ENCODE measurements around the gene TBC1D22B. TPM values are rescaled to one million over a fixed set of nuclear protein-coding genes. Genes with fewer than 3 reads are reported as not detected.
"Not testable (repeated sequence)": the region's sequence is repeated elsewhere in the genome, so short reads cannot be mapped to it uniquely, and the experiment has no call there.

Gene TBC1D22B
- total RNA-seq, 1 donor from 2014 or later: 9.7 TPM

DNA sequence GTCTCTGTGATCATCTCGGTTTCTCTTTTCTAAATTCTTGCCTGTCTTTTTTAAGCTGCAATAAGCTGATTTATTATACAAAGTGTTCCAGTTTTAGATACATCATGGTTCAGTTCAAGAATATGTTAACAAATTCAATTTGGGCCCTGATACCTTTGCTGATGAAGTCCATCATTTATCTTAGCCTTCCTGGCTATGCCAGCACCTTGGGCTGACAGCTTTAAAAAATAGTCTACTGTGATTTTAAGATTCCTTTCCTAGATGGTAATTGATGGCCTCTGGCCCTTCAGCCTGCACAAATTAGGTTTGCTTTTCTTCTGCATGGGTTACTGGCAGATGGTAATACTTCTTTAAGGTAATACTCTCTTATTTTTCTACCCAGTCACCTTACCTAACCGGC lies 7.4 kb downstream of the TBC1D22B start:
- DNase-seq (ENCODE audit: low read depth in 2 of 2): no peak

DNA sequence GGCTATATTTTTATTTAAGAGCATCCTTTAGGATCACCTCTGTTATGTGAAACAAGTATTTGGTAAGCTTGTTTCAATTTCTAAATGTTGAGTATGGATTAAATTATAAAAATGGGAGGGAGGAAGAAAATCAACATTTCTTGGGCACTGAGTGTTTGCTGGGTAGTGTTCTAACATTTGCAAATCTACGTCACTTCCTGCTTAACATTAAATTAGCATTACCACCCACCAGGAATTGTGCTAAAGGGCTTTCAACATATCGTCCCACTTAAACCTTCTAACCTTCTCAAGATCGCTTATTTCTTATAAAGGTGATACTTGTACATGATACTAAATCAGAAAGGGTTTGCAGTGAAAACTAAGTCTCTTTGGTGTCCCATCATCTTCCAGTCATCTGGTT lies 8.3 kb downstream of the TBC1D22B start:
- DNase-seq (ENCODE audit: low read depth in 2 of 2): no peak

DNA sequence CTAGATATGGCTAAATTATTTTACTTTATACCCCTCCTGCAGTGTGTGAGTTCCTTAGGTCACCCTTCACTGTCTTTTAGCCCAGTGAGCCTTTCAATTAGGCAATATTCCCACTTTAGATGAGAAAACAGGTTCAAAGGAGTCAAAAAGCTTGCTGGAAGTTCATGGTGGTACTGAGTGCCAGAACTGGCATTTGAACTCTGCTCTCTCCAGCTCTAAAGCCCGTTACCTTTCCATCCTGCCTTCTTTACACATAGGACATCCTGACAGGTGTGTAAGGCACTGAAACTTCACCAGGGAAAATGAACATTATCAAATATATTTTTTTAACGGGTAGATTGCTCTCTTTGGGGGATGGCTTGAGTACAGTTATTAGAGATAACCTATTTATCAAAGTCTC lies 11.5 kb downstream of the TBC1D22B start:
- DNase-seq (ENCODE audit: low read depth in 2 of 2): no peak

DNA sequence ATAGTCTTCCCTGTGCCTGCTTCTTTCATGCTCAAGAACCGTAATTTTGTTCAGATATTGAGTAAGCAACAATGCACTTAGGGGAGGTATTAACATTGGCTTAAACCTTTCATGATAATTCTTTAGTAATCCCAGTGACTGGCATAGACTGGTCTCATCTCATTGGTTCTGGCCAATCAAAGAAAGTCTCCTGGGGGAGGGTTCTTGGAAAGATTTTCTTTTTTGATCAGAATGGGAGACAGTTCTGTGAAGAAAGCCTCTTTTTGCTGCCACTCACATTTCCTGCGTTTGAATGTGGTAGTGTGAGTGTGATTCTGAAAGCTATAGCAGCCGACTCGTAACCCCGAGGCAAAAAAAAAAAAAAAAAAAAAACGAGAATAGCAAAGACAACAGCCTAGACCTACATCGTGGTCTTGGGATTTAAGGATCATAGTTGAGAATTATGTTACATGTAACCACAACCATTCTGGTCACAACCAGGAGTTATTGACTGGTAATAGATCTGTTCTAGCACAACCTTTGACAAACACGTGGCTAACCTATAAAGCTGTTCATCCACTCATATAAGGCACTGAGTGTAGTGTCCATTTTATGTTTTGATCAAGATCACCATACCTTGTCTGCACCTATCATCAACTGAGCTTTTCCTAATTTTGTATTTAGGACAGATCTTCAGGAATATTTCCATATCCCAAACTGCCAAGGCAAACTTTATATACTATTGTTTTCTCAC lies 15.4 kb downstream of the TBC1D22B start:
- no peak for DNase-seq (ENCODE audit: low read depth in 2 of 2)

DNA sequence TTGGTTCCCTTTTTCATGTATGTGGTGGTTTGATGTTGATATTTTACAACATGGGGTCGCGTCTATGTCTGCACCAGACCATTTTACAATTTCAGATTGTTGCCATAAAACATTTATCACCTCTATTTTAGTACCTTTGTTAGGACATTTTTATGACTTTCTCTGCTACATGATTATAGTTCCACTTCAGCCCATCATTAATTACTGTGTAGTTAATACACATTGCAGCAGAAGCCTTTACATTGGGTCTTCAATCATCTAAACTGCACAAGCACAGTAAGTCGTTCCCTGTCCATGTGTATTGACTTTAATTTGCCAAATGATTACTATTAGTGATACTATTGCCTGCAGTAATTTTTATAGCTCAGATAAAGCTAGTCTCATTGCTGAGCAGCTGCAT lies 16.1 kb downstream of the TBC1D22B start:
- no peak for DNase-seq (ENCODE audit: low read depth in 2 of 2)

DNA sequence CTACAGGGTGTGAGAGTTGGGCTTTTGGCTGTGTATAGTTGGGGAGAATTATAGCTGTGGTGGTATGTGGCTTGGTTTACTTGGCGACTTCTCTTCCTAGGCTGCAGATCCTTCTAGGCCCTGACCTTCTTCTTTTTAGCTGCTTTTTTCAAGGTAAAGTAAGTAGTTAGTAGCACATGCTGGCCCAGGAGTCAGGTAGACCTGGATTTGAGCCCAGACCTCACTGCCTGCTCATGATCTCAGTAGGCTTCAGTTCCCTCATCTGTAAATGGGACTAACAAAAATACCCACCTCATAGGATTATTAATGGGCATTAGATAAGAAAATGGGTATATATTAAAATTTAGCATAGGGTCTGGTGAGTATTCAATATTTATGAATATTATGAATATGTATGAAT lies 17.8 kb downstream of the TBC1D22B start:
- DNase-seq (ENCODE audit: low read depth in 2 of 2): no peak

DNA sequence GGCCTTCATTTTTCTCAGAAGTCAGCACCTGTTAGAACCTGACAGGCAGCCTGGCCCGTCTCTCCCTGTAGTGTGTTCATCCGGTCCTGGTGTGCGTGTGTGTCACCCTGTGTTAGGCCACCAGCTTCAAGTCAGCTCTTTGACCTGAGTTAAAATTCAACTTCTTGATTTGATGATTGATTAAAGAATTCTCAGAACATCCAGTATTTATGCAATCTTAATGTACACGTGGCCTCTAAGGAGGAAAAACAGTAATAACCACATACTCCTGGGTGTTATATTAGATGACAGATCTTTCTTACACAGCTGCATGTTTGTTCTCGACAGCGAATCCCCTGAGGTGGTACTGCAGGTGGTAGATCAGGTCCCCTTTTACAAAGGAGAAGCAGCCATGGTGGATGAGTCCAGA lies 19.4 kb downstream of the TBC1D22B start:
- DNase-seq (ENCODE audit: low read depth in 2 of 2): no peak

DNA sequence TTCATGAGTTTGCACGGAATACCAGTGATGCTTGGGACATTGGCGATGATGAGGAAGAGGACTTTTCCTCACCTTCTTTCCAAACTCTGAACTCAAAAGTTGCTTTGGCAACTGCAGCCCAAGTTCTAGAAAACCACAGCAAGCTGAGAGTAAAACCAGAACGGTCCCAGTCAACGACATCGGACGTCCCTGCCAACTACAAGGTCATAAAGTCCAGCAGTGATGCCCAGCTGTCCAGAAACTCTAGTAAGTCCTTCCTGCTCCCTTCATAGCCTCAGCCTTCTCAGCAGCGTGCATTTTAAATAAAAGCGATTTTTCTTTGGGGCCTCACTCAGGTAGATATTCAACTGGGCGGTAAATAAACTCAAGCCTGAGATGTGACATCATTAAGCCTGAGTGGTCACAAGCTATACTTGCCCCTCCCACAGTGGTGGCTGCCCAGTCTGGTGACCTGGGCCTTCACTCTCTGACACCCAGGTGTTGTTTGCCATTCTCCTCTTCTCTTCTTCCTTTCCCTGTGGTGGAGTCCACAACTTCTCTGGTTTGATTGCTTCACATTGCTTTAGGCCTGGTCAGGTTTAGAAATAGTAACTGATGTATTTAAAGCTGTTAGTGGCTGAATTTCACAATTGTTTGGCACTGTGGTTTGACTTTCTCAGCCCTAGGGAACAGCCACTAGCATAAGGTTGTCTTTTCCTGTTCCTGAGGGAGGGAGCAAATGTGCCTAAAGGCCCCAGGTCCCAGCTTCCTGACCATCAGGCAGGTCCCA lies 22.0 kb downstream of the TBC1D22B start:
- DNase-seq (ENCODE audit: low read depth in 2 of 2): peak in 1 of 2 donors; percentile 2

DNA sequence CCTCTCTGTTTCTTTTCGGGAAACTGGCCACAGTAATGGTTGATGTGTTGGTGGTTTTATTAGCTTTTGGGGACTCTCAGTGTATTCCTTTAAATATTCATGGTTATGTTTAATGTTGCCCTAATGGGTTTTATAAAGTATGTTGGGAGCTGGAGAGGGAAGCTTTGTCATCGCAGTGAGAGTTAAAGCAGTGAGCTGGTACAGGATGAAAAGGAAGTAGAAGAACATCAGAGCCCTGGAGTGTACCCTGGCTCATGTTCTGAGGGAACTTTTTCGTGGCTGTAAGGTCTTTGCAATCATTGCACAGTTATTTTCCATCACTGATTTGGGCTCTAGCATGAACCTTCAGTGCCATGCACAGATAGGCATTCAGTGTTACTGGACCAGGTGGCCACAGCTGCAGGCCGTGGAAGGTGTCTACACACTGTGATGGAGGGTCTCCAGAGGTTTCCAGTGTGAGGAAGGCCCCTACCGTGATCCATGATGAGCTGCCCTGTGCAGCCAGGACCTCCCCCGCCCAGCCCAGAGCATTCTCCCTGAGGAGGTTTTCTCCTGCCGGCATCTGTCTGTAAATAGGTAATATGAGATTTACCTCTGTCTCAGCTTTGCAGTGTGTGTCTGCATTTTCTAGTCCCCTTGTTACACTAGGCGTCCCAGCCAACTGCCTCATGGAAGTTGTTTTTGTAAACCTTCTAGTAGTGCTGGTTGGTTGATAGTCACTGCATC lies 22.8 kb downstream of the TBC1D22B start:
- DNase-seq (ENCODE audit: low read depth in 2 of 2): no peak

DNA sequence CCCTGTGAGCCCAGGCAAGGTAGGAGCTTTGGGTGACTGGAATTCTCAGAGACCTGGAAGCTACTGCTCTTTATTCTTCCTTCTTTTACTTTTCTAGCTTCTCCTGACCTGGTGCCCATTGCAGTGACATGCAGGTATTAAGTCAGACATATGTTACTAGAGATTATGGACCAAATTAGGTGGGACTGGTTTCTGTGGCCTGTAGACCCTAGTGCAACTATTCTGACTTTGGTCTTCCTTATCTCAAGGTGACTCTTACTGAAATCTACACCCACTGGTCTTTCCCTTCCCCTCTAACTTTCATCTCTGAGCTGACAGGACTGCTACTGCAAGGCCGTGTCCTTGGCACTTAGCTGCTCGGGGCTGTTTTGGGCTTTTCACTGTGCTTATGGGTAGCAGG lies 24.8 kb downstream of the TBC1D22B start:
- no peak for DNase-seq (ENCODE audit: low read depth in 2 of 2)

DNA sequence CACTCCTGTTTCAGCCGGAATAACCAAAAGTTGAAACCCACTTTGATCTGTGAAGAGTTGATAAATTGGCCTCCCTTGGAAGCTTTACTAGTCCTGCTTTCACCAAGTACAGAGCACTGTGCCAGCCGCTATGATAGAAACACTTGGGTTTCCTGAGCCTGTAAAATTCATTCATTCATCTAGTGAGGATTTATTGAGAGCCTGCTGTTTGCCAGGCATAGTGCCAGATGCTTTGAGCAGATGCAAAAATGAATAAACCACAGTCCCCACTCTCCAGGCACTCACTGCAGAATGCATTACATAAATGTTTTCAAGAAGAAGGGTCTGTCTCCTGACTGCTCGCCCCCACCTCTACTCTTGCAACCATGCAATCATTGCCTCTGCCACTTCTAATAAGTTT lies 25.7 kb downstream of the TBC1D22B start:
- no peak for DNase-seq (ENCODE audit: low read depth in 2 of 2)

DNA sequence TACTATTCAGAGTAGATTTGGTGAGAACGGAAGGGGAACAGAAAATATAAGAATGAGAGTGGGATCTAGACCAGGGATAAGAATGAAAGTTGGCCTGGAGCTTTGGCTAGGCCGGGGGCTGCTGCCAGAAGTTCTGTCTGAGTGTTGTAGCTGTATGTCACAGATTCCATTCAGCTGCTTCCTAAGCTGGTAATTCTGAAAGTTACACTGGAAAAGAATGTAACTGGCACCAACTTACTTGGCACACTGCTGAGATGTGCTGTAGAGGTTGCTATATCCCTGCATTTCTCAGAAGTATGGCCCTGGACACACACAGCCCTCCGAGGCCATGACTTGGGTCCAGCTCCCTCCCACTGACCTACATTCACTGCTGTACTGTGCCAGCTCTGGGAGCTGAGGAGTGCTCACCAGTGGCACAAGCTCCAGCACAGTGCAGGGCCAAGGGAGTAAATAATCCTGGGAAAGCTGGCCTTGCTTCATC lies 26.1 kb downstream of the TBC1D22B start:
- DNase-seq (ENCODE audit: low read depth in 2 of 2): no peak

DNA sequence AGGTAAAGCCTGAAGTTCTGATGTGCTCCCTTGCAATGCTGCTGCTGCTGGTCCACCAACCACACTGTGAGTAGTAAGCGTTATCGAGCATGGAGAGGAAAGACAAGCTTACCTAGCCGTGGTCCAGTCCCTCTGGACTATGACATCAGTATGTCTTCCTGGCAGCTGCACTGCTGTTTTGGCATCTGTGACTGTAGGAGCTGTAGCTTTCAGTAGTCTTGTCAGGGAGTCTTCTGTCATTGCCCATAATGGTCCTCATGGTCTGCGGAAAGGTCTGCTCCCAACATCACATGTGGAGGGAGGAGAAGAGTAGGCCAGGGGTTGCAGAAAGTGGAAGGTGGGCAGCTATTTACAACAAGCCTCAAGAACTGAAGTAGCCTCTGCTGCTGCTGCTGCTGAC lies 27.2 kb downstream of the TBC1D22B start:
- no peak for DNase-seq (ENCODE audit: low read depth in 2 of 2)

DNA sequence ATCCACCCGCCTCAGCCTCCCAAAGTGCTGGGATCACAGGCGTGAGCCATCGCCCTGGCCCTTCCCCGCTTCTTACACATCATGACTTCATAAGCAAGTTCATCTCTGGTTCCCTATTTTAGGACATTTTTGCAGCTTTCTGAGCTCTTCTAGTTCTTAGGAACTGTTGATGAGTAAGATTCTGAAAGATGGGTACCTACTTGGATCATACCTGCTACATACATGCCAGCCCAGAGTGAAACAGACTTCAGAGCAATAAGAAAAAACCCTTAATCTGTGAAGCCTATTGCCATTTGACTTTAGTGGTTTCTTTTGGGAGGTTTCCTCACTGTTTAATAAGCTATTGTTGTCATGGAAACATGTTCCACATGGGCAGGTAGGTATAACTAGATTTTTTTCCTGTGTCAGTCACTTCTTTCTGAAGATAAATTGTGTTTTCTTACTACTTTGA lies 28.3 kb downstream of the TBC1D22B start:
- DNase-seq (ENCODE audit: low read depth in 2 of 2): no peak

DNA sequence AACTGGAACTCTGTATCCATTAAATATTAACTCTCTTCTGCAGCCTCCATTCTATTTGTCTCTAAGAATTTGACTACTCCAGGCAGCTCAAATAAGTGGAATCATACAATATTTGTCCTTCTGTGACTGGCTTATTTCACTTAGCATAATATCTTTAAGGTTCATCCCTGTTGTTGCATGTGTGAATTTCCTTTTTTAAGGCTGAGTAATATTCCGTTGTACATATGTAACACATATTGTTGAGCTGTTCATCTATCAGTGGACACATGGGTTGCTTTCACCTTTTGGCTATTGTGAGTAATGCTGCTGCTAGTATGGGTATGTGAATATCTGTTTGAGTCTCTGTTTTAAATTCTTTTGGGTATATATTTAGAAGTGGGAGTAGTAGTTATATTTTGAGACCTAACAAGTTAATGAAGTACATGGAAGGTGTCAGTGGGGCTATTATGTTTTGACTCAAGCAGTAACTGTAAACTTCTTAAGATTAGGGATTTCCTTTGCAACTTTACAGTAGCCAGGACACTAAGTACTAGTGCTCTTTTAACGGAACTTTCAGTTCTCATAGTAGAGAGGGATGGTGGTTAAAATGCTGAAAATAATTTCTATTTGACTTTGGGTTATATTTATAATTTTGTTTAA lies 30.1 kb downstream of the TBC1D22B start:
- DNase-seq (ENCODE audit: low read depth in 2 of 2): no peak

DNA sequence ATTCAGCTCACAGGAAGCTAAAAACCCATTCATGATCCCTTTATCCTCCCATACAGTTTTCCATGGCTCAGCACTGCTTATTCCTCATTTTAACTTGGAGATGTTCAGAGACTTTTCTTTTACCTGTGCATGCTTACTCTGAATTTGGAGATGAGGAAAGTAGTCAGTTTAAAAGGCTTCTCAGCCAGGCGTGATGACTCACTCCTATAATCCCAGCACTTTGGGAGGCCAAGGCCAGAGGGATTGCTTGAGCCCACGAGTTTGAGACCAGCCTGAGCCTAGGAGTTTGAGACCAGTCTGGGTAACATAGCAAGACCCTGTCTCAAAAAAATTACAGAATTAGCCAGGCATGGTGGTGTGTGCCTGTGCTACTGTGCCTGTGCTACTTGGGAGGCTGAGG lies 30.7 kb downstream of the TBC1D22B start:
- no peak for DNase-seq (ENCODE audit: low read depth in 2 of 2)

DNA sequence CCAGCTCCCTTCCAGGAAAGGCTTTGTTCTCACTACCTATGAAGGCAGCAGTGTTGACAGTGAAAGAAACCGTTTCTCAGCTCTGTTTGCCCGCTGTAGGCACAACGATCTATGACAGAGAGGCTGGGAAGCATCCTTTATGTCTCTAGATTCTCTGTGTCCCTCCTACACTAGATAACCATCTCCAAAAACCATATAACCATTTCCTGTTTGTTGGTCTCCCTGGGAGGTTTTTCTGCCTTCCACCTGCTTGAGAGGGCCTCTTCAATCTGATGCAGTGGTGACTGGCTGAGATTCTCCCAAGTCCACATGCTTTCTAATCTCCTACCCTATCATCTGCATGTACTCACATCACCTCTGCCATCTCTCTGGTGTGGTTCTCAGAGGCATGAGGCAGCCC lies 32.4 kb downstream of the TBC1D22B start:
- no peak for DNase-seq (ENCODE audit: low read depth in 2 of 2)

DNA sequence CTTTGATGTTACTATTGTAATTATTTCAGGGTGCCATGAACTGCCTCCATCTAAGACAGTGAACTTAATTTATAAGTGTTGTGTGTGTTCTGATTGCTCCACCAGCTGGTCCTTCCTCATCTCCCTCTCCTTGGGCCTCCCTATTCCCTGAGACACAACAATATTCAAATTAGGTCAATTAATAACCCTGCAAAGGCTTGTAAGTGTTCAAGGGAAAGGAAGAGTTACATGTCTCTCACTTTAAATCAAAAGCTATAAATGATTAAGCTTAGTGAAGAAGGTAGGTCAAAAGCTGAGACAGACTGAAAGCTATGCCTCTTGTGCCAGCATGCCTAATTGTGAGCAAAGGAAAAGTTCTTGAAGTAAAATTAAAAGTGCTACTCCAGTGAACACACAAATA lies 35.9 kb downstream of the TBC1D22B start:
- no peak for DNase-seq (ENCODE audit: low read depth in 2 of 2)

DNA sequence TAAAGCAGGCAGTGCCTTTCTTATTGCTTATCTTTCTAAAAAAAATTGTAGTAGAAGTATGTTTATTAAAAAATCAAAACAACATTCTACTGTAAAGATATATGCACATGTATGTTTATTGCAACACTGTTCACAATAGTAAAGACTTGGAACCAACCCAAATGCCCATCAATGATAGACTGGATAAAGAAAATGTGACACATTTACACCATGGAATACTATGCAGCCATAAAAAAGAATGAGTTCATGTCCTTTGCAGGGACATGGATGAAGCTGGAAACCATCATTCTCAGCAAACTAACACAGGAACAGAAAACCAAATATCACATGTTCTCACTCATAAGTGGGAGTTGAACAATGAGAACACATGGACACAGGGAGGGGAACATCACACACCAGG lies 40.1 kb downstream of the TBC1D22B start:
- DNase-seq (ENCODE audit: low read depth in 2 of 2): not testable (repeated sequence)

DNA sequence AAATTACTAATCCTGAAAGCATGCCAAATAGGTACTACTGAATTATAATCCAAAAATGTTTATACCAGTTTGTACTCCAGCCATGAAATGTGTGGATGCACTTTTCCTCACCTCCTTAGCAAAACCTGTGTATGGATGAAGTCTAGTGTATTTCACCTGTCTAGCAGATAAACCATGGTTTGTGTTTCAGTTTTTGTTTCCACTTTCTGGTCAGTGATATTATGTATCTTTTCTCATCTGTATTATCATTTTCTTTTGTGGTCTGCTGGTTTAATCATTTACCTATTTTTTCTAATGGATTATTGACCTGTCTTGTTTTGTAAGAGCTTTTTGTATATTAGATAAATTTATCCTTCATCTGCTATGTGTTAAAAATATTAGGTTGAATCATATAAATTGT lies 41.4 kb downstream of the TBC1D22B start:
- DNase-seq (ENCODE audit: low read depth in 2 of 2): no peak

DNA sequence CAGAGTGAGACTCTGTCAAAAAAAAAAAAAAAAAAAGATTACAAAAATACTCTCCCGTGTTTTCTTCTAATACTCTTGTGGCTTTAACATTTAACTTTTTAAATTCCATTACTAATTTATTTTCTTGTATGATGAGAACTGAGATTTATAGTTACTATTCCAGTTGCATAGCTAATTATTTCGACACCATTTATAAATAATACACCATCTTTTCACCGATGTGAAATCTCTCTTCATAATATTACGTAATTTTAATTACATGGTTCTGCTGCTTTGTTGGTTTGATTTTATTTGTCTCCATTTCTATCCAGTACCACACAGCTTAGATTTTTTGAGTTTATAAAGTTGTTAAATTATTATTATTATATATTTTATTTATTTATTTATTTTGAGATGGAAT lies 42.4 kb downstream of the TBC1D22B start:
- no peak for DNase-seq (ENCODE audit: low read depth in 2 of 2)
